ENCODE data around the gene DDX51.

DDX51 gene

GRCh38 chr12:132174015-132174838, 30.1 kb upstream of the DDX51 start:
- FAIRE-seq (peak; percentile 23), DNase-seq (ENCODE audit: insufficient read length, low spot score) (no peak)

GRCh38 chr12:132173135-132174014, 29.3 kb upstream of the DDX51 start:
- DNase-seq (ENCODE audit: insufficient read length, low spot score) (no peak), FAIRE-seq (no peak)
- TF ChIP-seq POLR2AphosphoS5 (IDR thresholded peaks at IDR 0.05; ENCODE audit: low read depth, low read length) = no peak
- no peak for TF ChIP-seq POLR2A (IDR thresholded peaks at IDR 0.05; ENCODE audit: low read depth, low read length)
- TF ChIP-seq TAF1 (IDR thresholded peaks at IDR 0.05; ENCODE audit: low read depth, low read length) = no peak
- no peak for TF ChIP-seq PAX5 (IDR thresholded peaks at IDR 0.05; ENCODE audit: insufficient read depth, low read length, severe bottlenecking)

More at GRCh38 chr12:132174015-132174838, 30.1 kb upstream of the DDX51 start:
- TF ChIP-seq POLR2AphosphoS5 (IDR thresholded peaks at IDR 0.05; ENCODE audit: low read depth, low read length) = no peak
- TF ChIP-seq TAF1 (IDR thresholded peaks at IDR 0.05; ENCODE audit: low read depth, low read length) = no peak
- TF ChIP-seq SPI1 (IDR thresholded peaks at IDR 0.05; ENCODE audit: low read depth, low read length) = no peak
- TF ChIP-seq POLR2A (IDR thresholded peaks at IDR 0.05; ENCODE audit: low read depth, low read length) = no peak
- no peak for TF ChIP-seq PAX5 (IDR thresholded peaks at IDR 0.05; ENCODE audit: insufficient read depth, low read length, severe bottlenecking)
- TF ChIP-seq POU2F2 (IDR thresholded peaks at IDR 0.05; ENCODE audit: low read depth, low read length) = no peak

- no peak for TF ChIP-seq TAF1 (IDR thresholded peaks at IDR 0.05; ENCODE audit: low read depth, low read length)
- no peak for TF ChIP-seq POLR2A (IDR thresholded peaks at IDR 0.05; ENCODE audit: low read depth, low read length)
- no peak for TF ChIP-seq SPI1 (IDR thresholded peaks at IDR 0.05; ENCODE audit: low read depth, low read length)
- TF ChIP-seq POLR2AphosphoS5 (IDR thresholded peaks at IDR 0.05; ENCODE audit: low read depth, low read length) = no peak
- no peak for TF ChIP-seq POU2F2 (IDR thresholded peaks at IDR 0.05; ENCODE audit: low read depth, low read length)
- no peak for TF ChIP-seq PAX5 (IDR thresholded peaks at IDR 0.05; ENCODE audit: insufficient read depth, low read length, severe bottlenecking)
- FAIRE-seq (no peak), DNase-seq (ENCODE audit: insufficient read length, low spot score) (no peak)
These were observed 28.5 kb upstream of the DDX51 start for GRCh38 chr12:132172619-132173018.

GRCh38 chr12:132171968-132172521, 27.9 kb upstream of the DDX51 start:
- no peak for FAIRE-seq
- no peak for TF ChIP-seq POLR2A (IDR thresholded peaks at IDR 0.05; ENCODE audit: low read depth, low read length)
- TF ChIP-seq POU2F2 (IDR thresholded peaks at IDR 0.05; ENCODE audit: low read depth, low read length) = no peak
- no peak for TF ChIP-seq SPI1 (IDR thresholded peaks at IDR 0.05; ENCODE audit: low read depth, low read length)
- TF ChIP-seq TAF1 (IDR thresholded peaks at IDR 0.05; ENCODE audit: low read depth, low read length) = no peak
- TF ChIP-seq PAX5 (IDR thresholded peaks at IDR 0.05; ENCODE audit: insufficient read depth, low read length, severe bottlenecking) = no peak
- TF ChIP-seq POLR2AphosphoS5 (IDR thresholded peaks at IDR 0.05; ENCODE audit: low read depth, low read length) = no peak
- DNase-seq (ENCODE audit: insufficient read length, low spot score) = no peak

GRCh38 chr12:132171293-132171967, 27.3 kb upstream of the DDX51 start:
- no peak for TF ChIP-seq POLR2A (IDR thresholded peaks at IDR 0.05; ENCODE audit: low read depth, low read length)
- no peak for TF ChIP-seq POLR2AphosphoS5 (IDR thresholded peaks at IDR 0.05; ENCODE audit: low read depth, low read length)
- TF ChIP-seq POU2F2 (IDR thresholded peaks at IDR 0.05; ENCODE audit: low read depth, low read length) = no peak
- TF ChIP-seq TAF1 (IDR thresholded peaks at IDR 0.05; ENCODE audit: low read depth, low read length) = no peak
- TF ChIP-seq SPI1 (IDR thresholded peaks at IDR 0.05; ENCODE audit: low read depth, low read length) = no peak
- TF ChIP-seq PAX5 (IDR thresholded peaks at IDR 0.05; ENCODE audit: insufficient read depth, low read length, severe bottlenecking) = no peak
- FAIRE-seq = no peak
- no peak for DNase-seq (ENCODE audit: insufficient read length, low spot score)

- no peak for FAIRE-seq
- no peak for DNase-seq (ENCODE audit: insufficient read length, low spot score)
- TF ChIP-seq POU2F2 (IDR thresholded peaks at IDR 0.05; ENCODE audit: low read depth, low read length) = no peak
- TF ChIP-seq SPI1 (IDR thresholded peaks at IDR 0.05; ENCODE audit: low read depth, low read length) = no peak
- TF ChIP-seq PAX5 (IDR thresholded peaks at IDR 0.05; ENCODE audit: insufficient read depth, low read length, severe bottlenecking) = no peak
- no peak for TF ChIP-seq POLR2A (IDR thresholded peaks at IDR 0.05; ENCODE audit: low read depth, low read length)
- TF ChIP-seq TAF1 (IDR thresholded peaks at IDR 0.05; ENCODE audit: low read depth, low read length) = no peak
- no peak for TF ChIP-seq POLR2AphosphoS5 (IDR thresholded peaks at IDR 0.05; ENCODE audit: low read depth, low read length)
These were observed 26.6 kb upstream of the DDX51 start for GRCh38 chr12:132170637-132171292.

GRCh38 chr12:132170094-132170636, 26.0 kb upstream of the DDX51 start:
- FAIRE-seq = no peak
- TF ChIP-seq TAF1 (IDR thresholded peaks at IDR 0.05; ENCODE audit: low read depth, low read length) (no peak), POLR2A (IDR thresholded peaks at IDR 0.05; ENCODE audit: low read depth, low read length) (no peak), POU2F2 (IDR thresholded peaks at IDR 0.05; ENCODE audit: low read depth, low read length) (no peak), PAX5 (IDR thresholded peaks at IDR 0.05; ENCODE audit: insufficient read depth, low read length, severe bottlenecking) (no peak), POLR2AphosphoS5 (IDR thresholded peaks at IDR 0.05; ENCODE audit: low read depth, low read length) (no peak), SPI1 (IDR thresholded peaks at IDR 0.05; ENCODE audit: low read depth, low read length) (no peak)
- DNase-seq (ENCODE audit: insufficient read length, low spot score) = no peak

- no peak for TF ChIP-seq TAF1 (IDR thresholded peaks at IDR 0.05; ENCODE audit: low read depth, low read length)
- TF ChIP-seq POLR2AphosphoS5 (IDR thresholded peaks at IDR 0.05; ENCODE audit: low read depth, low read length) = no peak
- TF ChIP-seq POU2F2 (IDR thresholded peaks at IDR 0.05; ENCODE audit: low read depth, low read length) = no peak
- DNase-seq (ENCODE audit: insufficient read length, low spot score) = no peak
- FAIRE-seq = no peak
These were observed 25.3 kb upstream of the DDX51 start for GRCh38 chr12:132169376-132169775.

Data from GM12891 (cell line).